Fibroblast of villous mesenchyme (primary cell): Measurements from ENCODE around the gene ALMS1. TPM values are rescaled to one million over a fixed set of nuclear protein-coding genes. Genes with fewer than 3 reads are reported as not detected.

ENCODE experiments used
- DNase-seq: peaks from one replicate; pipeline ENCODE4 v3.0.0-alpha.2; 2010; ENCODE audit warnings: low read depth
- H3K4me3 ChIP-seq: 2 replicates; pipeline ENCODE4 v1.5.1; 2011; ENCODE audit warnings: low read depth, mild to moderate bottlenecking, low read length
- CTCF ChIP-seq: IDR thresholded peaks from 2 replicates; pipeline ENCODE4 v1.5.1; 2012; ENCODE audit warnings: low read depth, mild to moderate bottlenecking, low read length; ENCODE audit not compliant: insufficient read depth
- total RNA-seq: library from RNA; depleted of rRNA; stranded (reverse); fragments of >200 nt; gene quantifications from 2 replicates; pipeline ENCODE4 v1.2.3, GENCODE V29; 2012

ALMS1 gene
- total RNA-seq, 1 donor, result 18.6 TPM

GRCh38 chr2:73402386-73403103, 16.9 kb downstream of the ALMS1 start:
- no peak overlapping the region for H3K4me3 ChIP-seq
- no peak for TF ChIP-seq CTCF

DNA sequence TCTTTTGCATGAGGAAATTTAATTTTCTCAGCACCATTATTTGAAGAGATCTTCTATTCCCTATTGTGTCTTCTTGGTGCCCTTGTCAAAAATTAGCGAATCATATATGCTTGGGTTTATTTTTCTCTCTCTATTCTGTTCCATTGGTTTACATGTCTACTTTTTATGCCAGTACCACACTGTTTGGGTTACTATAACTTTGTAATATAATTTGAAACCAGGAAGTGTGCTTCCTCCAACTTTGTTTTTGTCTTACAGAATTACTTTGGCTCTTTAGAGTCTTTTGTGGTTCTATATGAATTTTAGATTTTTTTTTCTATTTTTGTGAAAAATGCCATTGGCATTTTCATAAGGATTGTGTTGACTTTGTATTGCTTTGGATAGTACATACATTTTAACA, 17.6 kb downstream of the ALMS1 start:
- no peak for TF ChIP-seq CTCF
- no peak overlapping the region for H3K4me3 ChIP-seq
- no peak for DNase-seq

More at GRCh38 chr2:73402386-73403103, 16.9 kb downstream of the ALMS1 start:
- no peak for DNase-seq

- H3K4me3 ChIP-seq, result no peak overlapping the region
- TF ChIP-seq CTCF, result no peak
- no peak for DNase-seq
Observed at GRCh38 chr2:73404409-73404808, 18.8 kb downstream of the ALMS1 start.

GRCh38 chr2:73406996-73407395, 21.4 kb downstream of the ALMS1 start:
- H3K4me3 ChIP-seq, result no peak overlapping the region
- TF ChIP-seq CTCF, result no peak
- DNase-seq, result no peak

DNA sequence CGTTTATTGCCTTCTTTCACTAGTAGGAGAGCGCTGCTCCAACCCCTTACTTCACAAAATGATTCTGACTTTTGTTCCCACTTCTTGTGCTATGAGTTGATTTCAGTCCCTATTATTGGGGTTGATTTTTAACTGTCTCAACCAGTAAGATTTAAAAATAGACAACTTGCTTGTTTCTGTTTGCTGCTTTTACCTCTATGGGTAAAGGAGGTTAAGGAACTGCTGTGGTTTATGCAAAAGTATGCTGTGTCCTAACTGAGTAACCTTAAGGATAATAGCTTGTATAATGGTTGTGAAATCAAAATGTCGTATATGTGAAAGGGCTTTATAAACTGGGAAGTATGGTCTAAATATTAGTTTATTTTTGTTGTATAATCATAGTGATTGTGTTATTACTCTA, 22.6 kb downstream of the ALMS1 start:
- no peak overlapping the region for H3K4me3 ChIP-seq
- TF ChIP-seq CTCF, result no peak
- no peak for DNase-seq

DNA sequence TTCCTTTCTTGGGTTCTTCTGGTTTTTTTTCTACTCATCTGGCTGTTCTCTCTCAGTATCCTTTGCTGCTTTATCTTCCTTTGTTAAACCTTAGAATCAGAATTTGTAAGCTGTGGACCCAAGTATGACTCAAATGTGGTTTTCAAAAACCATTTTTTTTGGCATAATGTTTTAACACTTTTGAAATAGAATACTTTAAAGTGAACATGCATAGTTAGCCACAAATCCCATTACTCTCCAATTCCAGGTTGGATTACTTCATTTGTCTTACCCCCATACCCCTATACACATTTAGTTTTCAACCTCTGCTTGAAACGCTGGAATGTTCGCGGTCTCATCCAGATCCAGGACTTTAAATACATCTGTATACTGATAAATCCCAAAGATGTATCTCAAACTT, 29.1 kb downstream of the ALMS1 start:
- H3K4me3 ChIP-seq, result no peak overlapping the region
- TF ChIP-seq CTCF, result no peak
- DNase-seq, result no peak

- H3K4me3 ChIP-seq, result no peak overlapping the region
- no peak for DNase-seq
- no peak for TF ChIP-seq CTCF
Observed at GRCh38 chr2:73415906-73416305, 30.3 kb downstream of the ALMS1 start.
